HCT116 (cell line): ENCODE data around the gene PLAGL2. TPM values are rescaled to one million over a fixed set of nuclear protein-coding genes. Genes with fewer than 3 reads are reported as not detected.

Experiments
- ATAC-seq: fragments of 200-7000 bp; cut with Tn5 transposase; 2 replicates; pipeline ENCODE4 v1.9.1; 2020; ENCODE audit warnings: mild to moderate bottlenecking, moderate library complexity
- BruUV-seq: library from RNA; stranded (reverse); fragments of 400-500 nt; replicated peaks from 2 replicates; lab custom pipeline; 2021; lab: Mats Ljungman, UMichigan
- CTCF ChIA-PET: fragments of 300-600 bp; sonication (Branson Sonifier 250); formaldehyde crosslinking; loops from one replicate; lab custom pipeline; 2021; ENCODE audit warnings: antibody characterized with exemption; lab: Charles Lee
- POLR2A ChIA-PET: fragments of 300-600, 350-600 bp; sonication (Branson Sonifier 250); formaldehyde crosslinking; loops from one replicate; lab custom pipeline; 2021; ENCODE audit warnings: antibody characterized with exemption; lab: Charles Lee
- RAD21 ChIA-PET, 2 experiments: fragments of 300-600 bp; sonication (Branson Sonifier 250); formaldehyde crosslinking; loops; one replicate each; lab custom pipeline; 2023; ENCODE audit warnings: low total read pairs in 2 of 2; ENCODE audit not compliant: uncharacterized antibody in 2 of 2, unreplicated experiment in 2 of 2, low non-redundant PET in 1 of 2; lab: Charles Lee
- DNase-seq: peaks from one replicate; pipeline ENCODE4 v3.0.0-alpha.2; 2010; ENCODE audit warnings: low read depth, low spot score
- H2AFZ ChIP-seq: fragments of 200-600 bp; shearing (Covaris generic), sonication (generic); 2 replicates; pipeline ENCODE4 v1.6.1; 2017; ENCODE audit warnings: low read depth, mixed run types, mixed read lengths, antibody characterized with exemption, low read length; ENCODE audit not compliant: poor library complexity, severe bottlenecking
- H3K27ac ChIP-seq: 2 replicates; pipeline ENCODE4 v1.5.1; 2012; ENCODE audit warnings: low read depth, low read length
- H3K27me3 ChIP-seq: fragments of 200-600 bp; sonication (generic); 2 replicates; pipeline ENCODE4 v1.6.1; 2016; ENCODE audit warnings: mixed run types, low read length, mixed read lengths; ENCODE audit not compliant: insufficient read depth
- H3K36me3 ChIP-seq, 2 experiments: fragments of 200-500 bp in 1 of 2; fragments of 200-600 bp in 1 of 2; sonication (Bioruptor generic) in 1 of 2; sonication (generic) in 1 of 2; 2 replicates each; pipeline versions ENCODE4 v1.5.1 to v1.6.1; 2014 to 2016; ENCODE audit warnings: low read length in 2 of 2, inconsistent platforms in 1 of 2, mixed read lengths in 1 of 2, mixed run types in 1 of 2; ENCODE audit not compliant: insufficient read depth in 2 of 2, control insufficient read depth in 1 of 2
- H3K4me1 ChIP-seq, 2 experiments: fragments of 200-600 bp in 1 of 2; sonication (generic) in 1 of 2; 2 replicates each; pipeline versions ENCODE4 v1.5.1 to v1.6.1; 2012 to 2017; ENCODE audit warnings: low read length in 2 of 2, inconsistent platforms in 1 of 2, mild to moderate bottlenecking in 1 of 2, mixed read lengths in 1 of 2, mixed run types in 1 of 2, moderate library complexity in 1 of 2; ENCODE audit not compliant: insufficient read depth in 2 of 2, control insufficient read depth in 1 of 2
- H3K4me2 ChIP-seq: fragments of 200-600 bp; sonication (generic); 2 replicates; pipeline ENCODE4 v1.6.1; 2017; ENCODE audit warnings: mixed run types, low read length, mixed read lengths
- H3K4me3 ChIP-seq, 2 experiments: fragments of 200-600 bp in 1 of 2; sonication (generic) in 1 of 2; replicated peaks in 1 of 2; 2 replicates each; pipeline ENCODE4 v1.5.1; 2011 to 2016; ENCODE audit warnings: low read length in 2 of 2, control low read depth in 1 of 2, low read depth in 1 of 2, mild to moderate bottlenecking in 1 of 2, mixed read lengths in 1 of 2, mixed run types in 1 of 2
- H3K79me2 ChIP-seq: fragments of 200-600 bp; sonication (generic); 2 replicates; pipeline ENCODE4 v1.6.1; 2017; ENCODE audit warnings: mild to moderate bottlenecking, mixed run types, low read length, moderate library complexity, mixed read lengths; ENCODE audit not compliant: insufficient read depth
- H3K9ac ChIP-seq: fragments of 200-600 bp; sonication (generic); 2 replicates; pipeline ENCODE4 v1.6.1; 2016; ENCODE audit warnings: low read length, mixed read lengths
- H3K9me2 ChIP-seq: fragments of 200-600 bp; sonication (generic), shearing (Covaris generic); 2 replicates; pipeline ENCODE4 v1.6.1; 2017; ENCODE audit warnings: mixed run types, mild to moderate bottlenecking, moderate library complexity; ENCODE audit not compliant: insufficient read depth
- H3K9me3 ChIP-seq, 2 experiments: fragments of 200-500 bp in 1 of 2; fragments of 200-600 bp in 1 of 2; sonication (Bioruptor generic) in 1 of 2; sonication (generic) in 1 of 2; 2 replicates each; pipeline ENCODE4 v1.6.1; 2014 to 2017; ENCODE audit warnings: low read length in 2 of 2, mixed read lengths in 2 of 2, inconsistent platforms in 1 of 2, low read depth in 1 of 2, mild to moderate bottlenecking in 1 of 2, mixed run types in 1 of 2, moderate library complexity in 1 of 2; ENCODE audit not compliant: control insufficient read depth in 1 of 2, insufficient read depth in 1 of 2
- H4K20me1 ChIP-seq: fragments of 200-600 bp; sonication (generic), shearing (Covaris generic); 2 replicates; pipeline ENCODE4 v1.6.1; 2017; ENCODE audit warnings: mixed run types, mild to moderate bottlenecking, moderate library complexity; ENCODE audit not compliant: insufficient read depth
- ELF1 ChIP-seq: IDR thresholded peaks from 2 replicates; pipeline ENCODE4 v1.6.1; 2012; ENCODE audit warnings: low read depth, borderline replicate concordance
- POLR2A ChIP-seq: IDR thresholded peaks from 2 replicates; pipeline ENCODE4 v1.7.0; 2011; ENCODE audit warnings: borderline replicate concordance; ENCODE audit not compliant: insufficient read depth, insufficient read length; ENCODE audit errors: extremely low read depth
- REST ChIP-seq: IDR thresholded peaks from 2 replicates; pipeline ENCODE4 v1.6.1; 2012; ENCODE audit warnings: low read depth
- ZBTB33 ChIP-seq: IDR thresholded peaks from 2 replicates; pipeline ENCODE4 v1.6.1; 2011; ENCODE audit warnings: mild to moderate bottlenecking, low read length, moderate library complexity; ENCODE audit not compliant: insufficient replicate concordance; ENCODE audit errors: extremely low read depth
- ZNF274 ChIP-seq: fragments of 200-500 bp; sonication (Bioruptor generic); IDR thresholded peaks from 2 replicates; pipeline ENCODE4 v1.6.1; 2014; ENCODE audit warnings: mild to moderate bottlenecking, low read depth, low read length, inconsistent platforms
- intact Hi-C: fragments of 100-400 bp; cut with micrococcal nuclease; formaldehyde crosslinking; loops from 2 replicates; pipeline ENCODE4 v1.10.0; 2022
- total RNA-seq: library from RNA; stranded (reverse); gene quantifications from one replicate; pipeline ENCODE4 v1.2.1, GENCODE V29; 2021; ENCODE audit not compliant: unreplicated experiment

The PLAGL2 gene
- total RNA-seq, 1 experiment from 2014 or later, result 18.3 TPM

- no TSS peak for BruUV-seq
- no peak overlapping the region for H3K9ac ChIP-seq
- TF ChIP-seq ZBTB33, result no peak
- no peak for TF ChIP-seq ELF1
- no peak for TF ChIP-seq REST
- no peak for TF ChIP-seq POLR2A
- TF ChIP-seq ZNF274, result no peak
- TF ChIP-seq, all 23 proteins: peak for 0
- H3K4me3 ChIP-seq, result no peak overlapping the region
- intact Hi-C loops, result loop anchor here (10.0 kb wide), 1 partner anchor 60 kb away; no protein-coding TSS in a partner anchor
- no peaks in the 10 kb centered on the region for H4K20me1 ChIP-seq
- ChIA-PET RAD21 (no interaction called here), CTCF (no interaction called here), POLR2A (no interaction called here)
- H3K27ac ChIP-seq, result no peak overlapping the region
- no peaks in the 10 kb centered on the region for H3K9me2 ChIP-seq
- peaks cover 15% of the 10 kb centered on the region; the same call in 1 of the 2 replicates for H3K79me2 ChIP-seq
- H3K36me3 ChIP-seq, result peaks cover 28 to 36% of the 10 kb centered on the region in 2 experiments; a peak in 3 of 4 replicates
- no peak for ATAC-seq
- no peaks in the 10 kb centered on the region for H3K9me3 ChIP-seq
- H3K27me3 ChIP-seq, result no peaks in the 10 kb centered on the region
- no peaks in the 10 kb centered on the region for H3K4me1 ChIP-seq
- no peak overlapping the region for H3K4me2 ChIP-seq
- no peak for DNase-seq
- no peak overlapping the region for H2AFZ ChIP-seq
These were observed 7.6 kb upstream of the PLAGL2 start for GRCh38 chr20:32215147-32215546.
